C4-2B (cell line): Measurements from ENCODE around the gene WFDC12.

Experiments used
- ZFX ChIP-seq: fragments of 450-650 bp; IDR thresholded peaks from 2 replicates; pipeline ENCODE4 v1.6.1; 2017
- TF ChIP-seq, protein P1 (sequence below): fragments of 450-650 bp; conservative IDR thresholded peaks from 2 replicates; pipeline ENCODE4 v1.5.1; 2017; ENCODE audit warnings: mild to moderate bottlenecking

DNA sequence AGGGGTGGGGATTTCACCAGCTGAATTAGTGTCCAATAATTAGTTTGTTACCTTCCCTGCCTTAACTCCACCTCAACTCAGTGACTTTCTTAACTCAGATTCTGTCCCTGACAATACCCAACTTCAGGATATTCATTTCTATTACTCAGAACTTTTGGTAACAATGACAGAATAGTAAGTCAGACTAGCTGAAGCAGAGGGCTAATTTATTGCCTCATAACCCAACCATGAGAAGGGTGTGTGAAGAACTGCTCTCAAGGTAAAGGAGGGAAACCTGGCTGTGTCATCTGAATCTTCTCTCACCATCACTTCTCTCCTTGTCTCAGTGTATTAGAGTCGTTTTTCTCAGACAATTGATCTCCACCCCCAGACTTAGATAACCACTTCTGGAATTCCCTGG, 49.3 kb upstream of the WFDC12 start:
- TF ChIP-seq, protein P1, sequence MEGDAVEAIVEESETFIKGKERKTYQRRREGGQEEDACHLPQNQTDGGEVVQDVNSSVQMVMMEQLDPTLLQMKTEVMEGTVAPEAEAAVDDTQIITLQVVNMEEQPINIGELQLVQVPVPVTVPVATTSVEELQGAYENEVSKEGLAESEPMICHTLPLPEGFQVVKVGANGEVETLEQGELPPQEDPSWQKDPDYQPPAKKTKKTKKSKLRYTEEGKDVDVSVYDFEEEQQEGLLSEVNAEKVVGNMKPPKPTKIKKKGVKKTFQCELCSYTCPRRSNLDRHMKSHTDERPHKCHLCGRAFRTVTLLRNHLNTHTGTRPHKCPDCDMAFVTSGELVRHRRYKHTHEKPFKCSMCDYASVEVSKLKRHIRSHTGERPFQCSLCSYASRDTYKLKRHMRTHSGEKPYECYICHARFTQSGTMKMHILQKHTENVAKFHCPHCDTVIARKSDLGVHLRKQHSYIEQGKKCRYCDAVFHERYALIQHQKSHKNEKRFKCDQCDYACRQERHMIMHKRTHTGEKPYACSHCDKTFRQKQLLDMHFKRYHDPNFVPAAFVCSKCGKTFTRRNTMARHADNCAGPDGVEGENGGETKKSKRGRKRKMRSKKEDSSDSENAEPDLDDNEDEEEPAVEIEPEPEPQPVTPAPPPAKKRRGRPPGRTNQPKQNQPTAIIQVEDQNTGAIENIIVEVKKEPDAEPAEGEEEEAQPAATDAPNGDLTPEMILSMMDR: no peak
- no peak for TF ChIP-seq ZFX
